Mesenchymal stem cell (in vitro differentiated cells and primary cell): ENCODE measurements around the gene CENPP.

Source experiments
- DNase-seq: peaks from one replicate; pipeline ENCODE4 v3.0.0-alpha.2; 2013
- H2AFZ ChIP-seq: one replicate; pipeline ENCODE4 v1.6.1; 2013; ENCODE audit warnings: low read depth, mild to moderate bottlenecking, control low read depth, inconsistent platforms, low read length, moderate library complexity
- H2AK5ac ChIP-seq: 2 replicates; pipeline ENCODE4 v1.6.1; 2013; ENCODE audit warnings: low read length, moderate library complexity, mild to moderate bottlenecking, inconsistent platforms; ENCODE audit not compliant: severe bottlenecking
- H2BK120ac ChIP-seq: one replicate; pipeline ENCODE4 v1.6.1; 2013; ENCODE audit warnings: low read depth, mild to moderate bottlenecking, inconsistent platforms, low read length, moderate library complexity
- H2BK12ac ChIP-seq, 2 experiments: one replicate each; pipeline ENCODE4 v1.6.1; 2013; ENCODE audit warnings: inconsistent platforms in 2 of 2, low read length in 2 of 2, mild to moderate bottlenecking in 2 of 2, moderate library complexity in 2 of 2, control low read depth in 1 of 2
- H2BK15ac ChIP-seq: one replicate; pipeline ENCODE4 v1.6.1; 2013; ENCODE audit warnings: mild to moderate bottlenecking, low read depth, inconsistent platforms; ENCODE audit not compliant: poor library complexity, severe bottlenecking
- H2BK5ac ChIP-seq: 2 replicates; pipeline ENCODE4 v1.6.1; 2013; ENCODE audit warnings: low read depth, mild to moderate bottlenecking, low read length, control low read depth, inconsistent platforms; ENCODE audit not compliant: poor library complexity, severe bottlenecking
- H3K14ac ChIP-seq, 2 experiments: one replicate each; pipeline ENCODE4 v1.6.1; 2013; ENCODE audit warnings: inconsistent platforms in 2 of 2, low read length in 2 of 2, control low read depth in 1 of 2, mild to moderate bottlenecking in 1 of 2, moderate library complexity in 1 of 2
- H3K18ac ChIP-seq, 2 experiments: one replicate each; pipeline ENCODE4 v1.6.1; 2013; ENCODE audit warnings: inconsistent platforms in 2 of 2, low read length in 2 of 2, control low read depth in 1 of 2, low read depth in 1 of 2, mild to moderate bottlenecking in 1 of 2
- H3K23ac ChIP-seq, 2 experiments: one replicate each; pipeline ENCODE4 v1.6.1; 2013; ENCODE audit warnings: inconsistent platforms in 2 of 2, low read length in 2 of 2, mild to moderate bottlenecking in 2 of 2, moderate library complexity in 2 of 2, control low read depth in 1 of 2
- H3K27ac ChIP-seq: 2 replicates; pipeline ENCODE4 v1.5.1; 2013; ENCODE audit warnings: mild to moderate bottlenecking, moderate library complexity, low read length, control low read depth, inconsistent platforms; ENCODE audit not compliant: poor library complexity, severe bottlenecking
- H3K27me3 ChIP-seq, 2 experiments: 2 replicates each; pipeline versions ENCODE4 v1.6.1 to v1.7.0; 2013; ENCODE audit warnings: low read length in 2 of 2, mild to moderate bottlenecking in 2 of 2, moderate library complexity in 2 of 2, control low read depth in 1 of 2, inconsistent platforms in 1 of 2; ENCODE audit not compliant: control insufficient read depth in 1 of 2, insufficient read depth in 1 of 2
- H3K36me3 ChIP-seq, 2 experiments: 2 replicates each; pipeline versions ENCODE4 v1.6.1 to v1.7.0; 2013; ENCODE audit warnings: low read length in 2 of 2, control low read depth in 1 of 2, inconsistent platforms in 1 of 2, low read depth in 1 of 2, mild to moderate bottlenecking in 1 of 2; ENCODE audit not compliant: insufficient read depth in 2 of 2, control insufficient read depth in 1 of 2
- H3K4ac ChIP-seq, 2 experiments: one replicate each; pipeline ENCODE4 v1.6.1; 2013; ENCODE audit warnings: inconsistent platforms in 2 of 2, low read length in 2 of 2, mild to moderate bottlenecking in 2 of 2, moderate library complexity in 2 of 2, control low read depth in 1 of 2, low read depth in 1 of 2
- H3K4me1 ChIP-seq: 2 replicates; pipeline ENCODE4 v1.6.1; 2013; ENCODE audit warnings: low read depth, low read length, control low read depth; ENCODE audit not compliant: control insufficient read depth, insufficient read depth
- H3K4me2 ChIP-seq: 2 replicates; pipeline ENCODE4 v1.6.1; 2013; ENCODE audit warnings: low read length, mild to moderate bottlenecking, inconsistent platforms; ENCODE audit not compliant: poor library complexity, severe bottlenecking
- H3K4me3 ChIP-seq, 2 experiments: 2 replicates each; pipeline versions ENCODE4 v1.5.1 to v1.7.0; 2013; ENCODE audit warnings: low read length in 2 of 2, mild to moderate bottlenecking in 2 of 2, control low read depth in 1 of 2, low read depth in 1 of 2; ENCODE audit not compliant: insufficient read depth in 1 of 2
- H3K79me1 ChIP-seq: replicated peaks from 2 replicates; pipeline ENCODE4 v1.6.1; 2013; ENCODE audit warnings: mild to moderate bottlenecking, control low read depth, low read length, inconsistent platforms; ENCODE audit not compliant: poor library complexity, severe bottlenecking
- H3K9ac ChIP-seq: 2 replicates; pipeline ENCODE4 v1.7.0; 2013; ENCODE audit warnings: mild to moderate bottlenecking, low read length, moderate library complexity
- H3K9me3 ChIP-seq: 2 replicates; pipeline ENCODE4 v1.7.0; 2013; ENCODE audit warnings: mild to moderate bottlenecking, low read length; ENCODE audit not compliant: control insufficient read depth
- H4K8ac ChIP-seq: one replicate; pipeline ENCODE4 v1.6.1; 2013; ENCODE audit warnings: inconsistent platforms, mild to moderate bottlenecking, low read length, moderate library complexity
- H4K91ac ChIP-seq: one replicate; pipeline ENCODE4 v1.6.1; 2013; ENCODE audit warnings: mild to moderate bottlenecking, low read length, inconsistent platforms
- WGBS: methylation state at CpG from one replicate; pipeline ENCODE4 v1.1.7; 2013; ENCODE audit warnings: mixed read lengths; 5-methylcytosine and 5-hydroxymethylcytosine counted together

Gene CENPP

DNA sequence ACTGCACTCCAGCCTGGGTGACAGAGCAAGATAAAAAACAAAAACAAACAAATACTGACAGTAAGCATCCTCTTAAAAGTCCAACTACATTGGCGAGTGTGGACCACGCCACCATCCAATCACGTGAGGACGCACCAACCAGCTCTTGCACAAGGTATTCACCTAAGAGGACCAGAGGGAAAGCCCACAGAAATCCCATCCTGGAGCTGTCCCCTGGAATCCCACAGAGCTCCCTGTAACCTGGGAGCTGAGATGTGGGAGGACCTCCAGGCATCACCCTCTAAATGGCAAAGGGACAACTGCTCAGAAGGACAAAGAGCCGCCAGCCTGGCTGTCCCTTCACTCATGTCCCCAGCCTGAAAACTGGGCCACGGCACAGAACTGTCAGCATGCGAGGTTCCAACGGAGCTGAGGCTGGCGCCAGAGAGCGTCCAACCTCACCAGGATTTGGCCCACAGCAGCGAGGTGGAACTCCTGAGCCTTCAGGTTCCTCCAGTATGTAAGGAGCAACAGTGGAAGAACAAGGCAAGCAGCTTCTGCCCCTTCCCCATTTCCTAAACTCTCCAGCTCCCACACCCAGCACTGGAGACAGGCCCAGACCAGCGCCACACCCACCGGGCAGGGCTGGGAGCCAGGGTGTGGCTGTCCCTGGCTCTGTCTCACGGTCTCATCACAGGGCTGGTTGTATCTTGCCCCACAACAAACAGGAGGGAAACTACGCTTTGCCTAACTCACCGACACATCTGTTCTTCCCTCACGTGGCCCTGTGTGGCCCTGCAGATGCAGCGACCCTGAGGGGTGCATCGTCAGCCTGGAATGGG lies 328.9 kb downstream of the CENPP start:
- Histone ChIP-seq H2BK12ac (no peak overlapping the region), H3K9me3 (no peaks in the 10 kb centered on the region)
- 95% methylated on average over 19 of the region's 19 CpGs for WGBS

DNA sequence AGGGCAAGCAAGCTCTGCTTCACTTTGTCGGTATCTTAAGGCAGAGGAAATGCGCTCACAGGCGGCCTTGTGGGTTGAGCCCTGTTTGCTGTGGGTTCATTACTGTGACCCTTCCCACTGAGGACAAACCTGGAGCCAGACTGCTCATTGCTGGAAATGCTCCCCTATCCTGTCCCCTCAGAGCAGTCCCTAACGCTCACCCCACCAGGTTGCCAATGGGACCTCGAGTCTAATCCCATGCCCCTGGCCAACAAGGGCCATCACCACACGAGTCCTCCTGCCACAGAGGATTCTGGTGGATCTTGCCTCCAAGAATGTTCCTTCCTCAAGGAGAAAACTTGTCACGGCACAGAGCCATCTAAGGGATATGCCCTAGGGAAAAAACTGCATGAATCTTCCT lies 329.6 kb downstream of the CENPP start:
- no peak for DNase-seq
- Histone ChIP-seq H2BK15ac (no peak overlapping the region), H3K4ac (no peak overlapping the region), H2BK5ac (no peak overlapping the region), H3K27me3 (no peaks in the 10 kb centered on the region), H2AFZ (no peak overlapping the region), H3K4me2 (no peak overlapping the region), H3K36me3 (peaks cover 28 to 65% of the 10 kb centered on the region in 2 experiments), H3K79me1 (peaks cover 59% of the 10 kb centered on the region), H2AK5ac (no peak overlapping the region), H4K91ac (no peak overlapping the region), H3K4me3 (no peak overlapping the region), H4K8ac (no peak overlapping the region), H2BK120ac (no peak overlapping the region), H3K9ac (no peak overlapping the region), H3K27ac (no peak overlapping the region), H3K4me1 (peaks cover 26% of the 10 kb centered on the region), H3K14ac (no peak overlapping the region), H3K23ac (no peak overlapping the region), H3K18ac (no peak overlapping the region), H2BK12ac (no peak overlapping the region), H3K9me3 (no peaks in the 10 kb centered on the region)
- WGBS = 98% methylated on average over 7 of the region's 7 CpGs

More for the DNA sequence above, 328.9 kb downstream of the CENPP start:
- Histone ChIP-seq H3K4me1 (peaks cover 24% of the 10 kb centered on the region), H3K23ac (no peak overlapping the region), H2BK5ac (no peak overlapping the region), H3K36me3 (peaks cover 28 to 64% of the 10 kb centered on the region in 2 experiments), H3K4me2 (no peak overlapping the region), H2BK15ac (no peak overlapping the region), H3K9ac (no peak overlapping the region), H2AK5ac (peak overlapping the region; percentile 15), H3K27ac (peak overlapping the region; percentile 67), H3K4me3 (no peak overlapping the region), H2BK120ac (no peak overlapping the region), H3K79me1 (peaks cover 54% of the 10 kb centered on the region), H3K18ac (no peak overlapping the region), H2AFZ (no peak overlapping the region), H4K8ac (no peak overlapping the region), H3K14ac (no peak overlapping the region), H4K91ac (no peak overlapping the region), H3K27me3 (no peaks in the 10 kb centered on the region), H3K4ac (no peak overlapping the region)
- DNase-seq = no peak

DNA sequence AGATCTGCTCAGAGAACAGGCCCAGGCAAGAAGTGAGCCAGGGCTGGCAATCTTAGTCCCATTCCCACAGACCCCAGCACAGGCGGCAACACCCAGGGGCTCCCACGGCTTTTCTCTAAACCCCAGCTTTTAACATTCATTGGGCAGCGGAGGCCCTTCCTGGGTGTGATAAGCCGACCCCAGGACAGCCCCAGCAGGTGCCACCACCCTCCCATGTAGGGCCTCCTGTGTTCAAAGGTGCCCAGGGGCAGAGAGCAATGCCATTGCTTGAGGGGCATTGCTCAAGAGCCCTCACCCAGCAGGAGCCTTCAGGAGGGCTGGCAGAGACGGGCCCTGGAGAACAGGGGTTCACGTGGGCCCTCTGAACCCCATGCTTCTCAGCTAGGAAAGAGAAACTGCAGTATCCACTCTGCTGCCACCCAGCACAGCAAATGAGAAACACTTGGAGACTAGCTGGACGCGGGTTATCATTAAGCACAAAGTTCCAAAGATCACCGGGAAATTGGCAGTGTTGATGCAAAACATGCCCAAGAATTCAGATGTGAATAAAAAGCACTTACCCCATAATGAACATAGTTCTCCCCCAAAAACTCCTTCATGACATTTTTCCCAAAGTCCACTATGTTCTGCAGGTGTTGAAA lies 330.3 kb downstream of the CENPP start:
- no peak for DNase-seq
- H2BK5ac ChIP-seq = no peak overlapping the region
- H2AFZ ChIP-seq = no peak overlapping the region

DNA sequence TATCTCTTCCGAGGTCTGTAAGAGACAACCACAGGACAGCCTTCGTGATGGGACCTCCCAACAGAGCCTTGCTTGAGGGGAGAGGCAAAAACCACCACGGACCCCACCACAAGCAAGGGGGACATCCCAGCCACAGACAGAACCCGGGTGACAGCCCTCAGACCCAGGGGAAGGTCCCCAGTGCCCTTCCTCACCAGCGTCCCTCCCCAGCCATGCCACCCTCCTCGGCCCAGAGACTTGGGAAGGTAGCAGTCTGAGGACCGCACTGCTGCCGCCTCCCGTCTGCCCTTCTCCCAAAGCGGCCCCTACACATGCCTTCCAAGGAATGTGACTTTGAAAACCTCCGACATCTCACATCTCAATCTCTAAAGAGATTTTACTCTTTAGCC lies 330.8 kb downstream of the CENPP start:
- Histone ChIP-seq H2BK120ac (no peak overlapping the region), H3K9ac (no peak overlapping the region), H2BK12ac (no peak overlapping the region), H3K36me3 (peaks cover 28 to 58% of the 10 kb centered on the region in 2 experiments), H4K91ac (no peak overlapping the region), H3K27me3 (no peaks in the 10 kb centered on the region), H4K8ac (no peak overlapping the region), H3K14ac (no peak overlapping the region), H3K27ac (no peak overlapping the region), H2BK15ac (no peak overlapping the region), H3K23ac (no peak overlapping the region), H3K18ac (no peak overlapping the region), H2AFZ (no peak overlapping the region), H3K4ac (no peak overlapping the region), H2AK5ac (no peak overlapping the region), H3K4me3 (no peak overlapping the region), H3K9me3 (no peaks in the 10 kb centered on the region), H3K79me1 (peaks cover 56% of the 10 kb centered on the region), H2BK5ac (no peak overlapping the region), H3K4me2 (no peak overlapping the region), H3K4me1 (peaks cover 29% of the 10 kb centered on the region)
- WGBS = 95% methylated on average over 11 of the region's 11 CpGs
- no peak for DNase-seq

More for the DNA sequence above, 330.3 kb downstream of the CENPP start:
- Histone ChIP-seq H3K4me2 (no peak overlapping the region), H4K91ac (no peak overlapping the region), H3K4me1 (peaks cover 26% of the 10 kb centered on the region), H3K79me1 (peaks cover 56% of the 10 kb centered on the region), H2BK15ac (no peak overlapping the region), H3K14ac (no peak overlapping the region), H3K4me3 (no peak overlapping the region), H2BK120ac (no peak overlapping the region), H2BK12ac (no peak overlapping the region), H3K18ac (no peak overlapping the region), H4K8ac (no peak overlapping the region), H3K27ac (no peak overlapping the region), H3K9me3 (no peaks in the 10 kb centered on the region), H2AK5ac (no peak overlapping the region), H3K4ac (no peak overlapping the region), H3K23ac (no peak overlapping the region), H3K9ac (no peak overlapping the region), H3K36me3 (peaks cover 28 to 60% of the 10 kb centered on the region in 2 experiments), H3K27me3 (no peaks in the 10 kb centered on the region)
- 97% methylated on average over 9 of the region's 9 CpGs for WGBS
